ENCODE results near the gene ORM1. TPM values are rescaled to one million over a fixed set of nuclear protein-coding genes. Genes with fewer than 3 reads are reported as not detected.

ORM1 gene
- total RNA-seq, 4 donors from 2014 or later: 1.6 TPM; not detected in 3

DNA sequence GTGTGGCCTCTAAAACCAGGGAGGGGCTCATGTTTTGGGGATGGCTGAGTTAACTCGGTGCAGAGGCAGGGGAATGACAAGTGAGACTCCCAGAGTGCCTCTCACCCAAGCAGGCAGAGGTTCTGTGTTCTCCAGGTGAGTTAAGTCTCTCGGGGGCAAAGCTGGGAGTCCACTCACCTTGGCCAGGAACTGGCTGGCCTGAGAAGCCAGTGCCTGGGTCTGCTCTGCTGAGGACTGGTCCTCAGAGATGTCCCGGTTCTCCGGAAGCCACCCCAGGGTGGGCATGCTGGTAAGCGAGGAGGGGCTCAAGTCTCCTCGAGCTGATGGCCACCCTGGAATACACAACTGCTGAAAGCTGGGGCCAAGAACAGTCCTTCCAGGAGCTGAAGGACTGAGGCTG, 44.5 kb downstream of the ORM1 start:
- H3K36me3 ChIP-seq: peaks cover 0 to 79% of the 10 kb centered on the region in 2 donors
- WGBS, 2 donors (ENCODE audit: low coverage in 1 of 2): 63% methylated on average over 1 of the region's 6 CpGs; no CpG with 5 or more reads in 1 of the 2 donors
- no peak overlapping the region for H3K4me3 ChIP-seq
- H3K27ac ChIP-seq: peak overlapping the region in 1 of 4 donors; percentile 4
- peaks cover 0 to 29% (median 2%) of the 10 kb centered on the region in 3 donors for H3K4me1 ChIP-seq
- no peaks in the 10 kb centered on the region for H3K27me3 ChIP-seq
- no peak for TF ChIP-seq POLR2AphosphoS5 (IDR thresholded peaks at IDR 0.05)
- TF ChIP-seq, protein P1, sequence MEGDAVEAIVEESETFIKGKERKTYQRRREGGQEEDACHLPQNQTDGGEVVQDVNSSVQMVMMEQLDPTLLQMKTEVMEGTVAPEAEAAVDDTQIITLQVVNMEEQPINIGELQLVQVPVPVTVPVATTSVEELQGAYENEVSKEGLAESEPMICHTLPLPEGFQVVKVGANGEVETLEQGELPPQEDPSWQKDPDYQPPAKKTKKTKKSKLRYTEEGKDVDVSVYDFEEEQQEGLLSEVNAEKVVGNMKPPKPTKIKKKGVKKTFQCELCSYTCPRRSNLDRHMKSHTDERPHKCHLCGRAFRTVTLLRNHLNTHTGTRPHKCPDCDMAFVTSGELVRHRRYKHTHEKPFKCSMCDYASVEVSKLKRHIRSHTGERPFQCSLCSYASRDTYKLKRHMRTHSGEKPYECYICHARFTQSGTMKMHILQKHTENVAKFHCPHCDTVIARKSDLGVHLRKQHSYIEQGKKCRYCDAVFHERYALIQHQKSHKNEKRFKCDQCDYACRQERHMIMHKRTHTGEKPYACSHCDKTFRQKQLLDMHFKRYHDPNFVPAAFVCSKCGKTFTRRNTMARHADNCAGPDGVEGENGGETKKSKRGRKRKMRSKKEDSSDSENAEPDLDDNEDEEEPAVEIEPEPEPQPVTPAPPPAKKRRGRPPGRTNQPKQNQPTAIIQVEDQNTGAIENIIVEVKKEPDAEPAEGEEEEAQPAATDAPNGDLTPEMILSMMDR (IDR thresholded peaks at IDR 0.05): no peak
- no peak for ATAC-seq
- no peaks in the 10 kb centered on the region for H3K9me3 ChIP-seq

DNA sequence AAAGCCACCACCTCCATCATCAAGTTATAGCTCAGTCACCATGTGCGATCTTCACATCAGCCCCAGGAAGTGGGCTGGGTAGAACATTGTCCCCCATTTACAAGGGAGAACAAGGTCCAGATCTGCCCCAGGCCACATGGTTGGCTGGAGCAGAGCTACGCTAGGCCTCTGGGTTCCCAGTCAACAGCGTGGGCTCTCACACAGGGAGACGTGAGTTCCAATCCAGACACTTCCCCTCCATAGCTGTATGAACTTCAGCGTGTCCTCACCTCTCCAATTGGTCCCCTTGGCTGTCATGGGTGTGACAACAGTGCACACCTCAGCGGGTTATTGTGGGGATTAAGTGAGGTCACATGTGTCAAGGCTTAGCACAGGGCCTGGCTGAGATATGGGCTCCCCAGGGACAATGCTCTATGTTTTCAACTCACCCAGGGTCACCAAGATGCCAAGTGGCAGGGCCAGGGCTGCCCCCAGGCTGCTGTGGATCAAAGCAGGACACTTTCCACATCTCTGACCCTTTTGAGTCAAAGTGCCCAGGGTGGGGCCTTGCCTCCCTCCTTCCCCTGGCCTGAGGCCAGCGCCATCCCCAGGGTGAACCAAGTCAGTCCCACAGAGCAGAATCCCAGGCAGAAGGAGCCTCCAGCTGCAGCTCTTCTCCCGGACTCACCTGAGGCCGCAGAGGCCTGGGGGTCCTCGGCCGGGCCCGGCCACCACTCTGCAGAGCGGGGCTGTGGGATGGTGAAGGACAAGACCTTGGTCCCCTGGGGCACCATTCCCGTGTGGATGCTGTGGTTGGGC, 45.1 kb downstream of the ORM1 start:
- no peak overlapping the region for H3K4me3 ChIP-seq
- peaks cover 0 to 35% (median 4%) of the 10 kb centered on the region in 3 donors for H3K4me1 ChIP-seq
- peaks cover 0 to 77% of the 10 kb centered on the region in 2 donors for H3K36me3 ChIP-seq
- WGBS, 2 donors (ENCODE audit: low coverage in 1 of 2): no CpG with 5 or more reads among the region's 14 CpGs
- TF ChIP-seq POLR2A (IDR thresholded peaks at IDR 0.05) (no peak), POLR2AphosphoS5 (IDR thresholded peaks at IDR 0.05) (no peak), EP300 (IDR thresholded peaks at IDR 0.05) (no peak)
- TF ChIP-seq, protein P1 (IDR thresholded peaks at IDR 0.05): no peak
- ATAC-seq: no peak
- no peaks in the 10 kb centered on the region for H3K9me3 ChIP-seq
- no peaks in the 10 kb centered on the region for H3K27me3 ChIP-seq
- H3K27ac ChIP-seq: peak overlapping the region in 2 of 4 donors; percentile 2 to 4

DNA sequence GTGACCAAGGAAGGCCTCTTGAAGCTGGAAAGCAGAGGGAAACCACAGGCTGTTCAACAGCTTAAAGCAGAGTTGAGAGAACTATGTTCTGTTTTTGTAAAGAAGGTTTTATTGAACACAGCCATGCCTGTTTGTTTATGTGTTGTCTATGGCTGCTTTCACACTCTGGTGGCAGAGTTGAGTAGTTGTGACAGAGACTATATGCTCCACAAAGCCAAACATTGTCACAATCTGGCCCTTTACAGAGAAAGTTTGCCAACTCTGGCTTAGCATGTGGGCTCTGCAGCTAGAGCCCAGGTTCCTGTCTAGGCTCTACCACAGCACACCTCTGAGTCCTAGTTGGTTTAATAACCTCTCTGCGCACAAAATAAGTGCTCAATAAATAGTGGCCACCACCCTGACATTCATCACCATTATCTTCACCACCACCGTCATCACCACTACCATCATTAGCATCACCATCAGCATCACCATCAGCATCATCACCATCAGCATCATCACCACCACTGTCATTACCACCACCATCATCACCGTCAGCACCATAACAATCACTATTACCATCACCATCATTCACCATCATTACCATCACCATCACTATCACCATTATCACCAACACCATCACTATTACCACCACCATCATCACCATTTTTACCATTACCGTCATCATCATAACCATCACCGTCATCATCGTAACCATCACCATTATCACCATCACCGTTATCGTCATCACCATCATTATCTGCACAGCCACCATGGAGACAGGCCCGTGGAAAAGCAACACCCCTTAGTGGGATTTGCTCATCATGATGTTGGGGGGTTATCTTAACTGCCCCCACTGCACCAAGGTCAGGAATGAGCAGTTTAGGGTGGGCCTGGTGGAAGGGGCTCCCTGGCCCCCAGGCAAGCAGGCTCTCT, 46.6 kb downstream of the ORM1 start:
- no peaks in the 10 kb centered on the region for H3K27me3 ChIP-seq
- no peak for ATAC-seq
- H3K9me3 ChIP-seq: no peaks in the 10 kb centered on the region
- no peak overlapping the region for H3K4me3 ChIP-seq
- peaks cover 0 to 74% of the 10 kb centered on the region in 2 donors for H3K36me3 ChIP-seq
- WGBS, 2 donors (ENCODE audit: low coverage in 1 of 2): 88 to 95% methylated on average over 7 to 8 of the region's 9 CpGs
- no peak overlapping the region for H3K27ac ChIP-seq
- H3K4me1 ChIP-seq: peaks cover 0 to 38% (median 4%) of the 10 kb centered on the region in 3 donors
- TF ChIP-seq, protein P1 (IDR thresholded peaks at IDR 0.05): no peak
- TF ChIP-seq POLR2AphosphoS5 (IDR thresholded peaks at IDR 0.05) (no peak), POLR2A (IDR thresholded peaks at IDR 0.05) (no peak), EP300 (IDR thresholded peaks at IDR 0.05) (no peak)

DNA sequence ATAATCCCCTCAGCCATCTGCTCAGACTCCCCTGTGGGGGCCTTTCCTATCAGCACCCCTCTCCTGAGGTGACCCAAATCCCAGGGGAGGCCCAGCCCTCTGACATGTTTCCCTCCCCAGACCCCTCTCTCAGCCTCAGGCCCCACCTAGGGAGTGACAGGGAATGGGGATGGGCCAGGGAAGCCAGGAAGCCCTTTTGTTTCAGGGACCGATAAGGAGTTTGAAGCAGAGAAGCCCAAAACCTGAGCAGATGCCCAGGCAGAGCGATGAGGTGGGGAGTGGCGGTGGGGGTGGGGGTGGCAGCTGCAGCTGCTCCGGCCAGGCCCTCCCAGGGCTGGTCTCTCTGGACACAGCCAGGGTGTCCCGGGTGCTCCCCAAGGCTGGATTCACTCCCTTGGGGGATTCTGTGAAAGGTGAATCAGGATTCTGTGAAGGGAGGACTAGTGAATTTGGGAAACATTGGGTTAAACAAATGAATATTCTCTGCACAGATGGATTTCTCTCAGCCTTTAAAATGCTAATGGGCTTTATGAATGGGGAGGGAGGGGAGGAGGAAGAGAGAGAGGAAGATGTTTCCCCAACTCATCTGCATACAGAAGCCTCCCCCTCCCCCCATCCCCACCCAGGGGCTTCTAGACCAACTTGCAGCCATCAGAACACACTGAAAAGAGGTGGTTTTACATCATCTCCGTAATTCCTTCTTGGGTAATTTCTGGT, 47.5 kb downstream of the ORM1 start:
- 57% methylated on average over 1 of the region's 6 CpGs; no CpG with 5 or more reads in 1 of the 2 donors for WGBS, 2 donors (ENCODE audit: low coverage in 1 of 2)
- no peak overlapping the region for H3K4me3 ChIP-seq
- H3K9me3 ChIP-seq: no peaks in the 10 kb centered on the region
- no peaks in the 10 kb centered on the region for H3K27me3 ChIP-seq
- H3K4me1 ChIP-seq: peaks cover 0 to 38% (median 4%) of the 10 kb centered on the region in 3 donors
- ATAC-seq: no peak
- peaks cover 0 to 70% of the 10 kb centered on the region in 2 donors for H3K36me3 ChIP-seq
- TF ChIP-seq EP300 (IDR thresholded peaks at IDR 0.05): no peak
- no peak for TF ChIP-seq POLR2AphosphoS5 (IDR thresholded peaks at IDR 0.05)
- TF ChIP-seq, protein P1 (IDR thresholded peaks at IDR 0.05): no peak
- no peak for TF ChIP-seq POLR2A (IDR thresholded peaks at IDR 0.05)
- H3K27ac ChIP-seq: peak overlapping the region in 1 of 4 donors; percentile 6
